HG03039 (cell line): ENCODE results near the gene STX11.
A peak's percentile ranks its signal among the peaks of the same experiment; 100 is the strongest.

Source experiments
- ATAC-seq: cut with Tn5 transposase; IDR thresholded peaks from one replicate; pipeline ENCODE4 v1.9.1; 2021; ENCODE audit warnings: mild to moderate bottlenecking, moderate library complexity; ENCODE audit not compliant: unreplicated experiment

The STX11 gene

GRCh38 chr6:144140867-144141266 is 9.4 kb upstream of the STX11 start:
- no peak for ATAC-seq

- no peak for ATAC-seq
These were observed 8.8 kb upstream of the STX11 start for GRCh38 chr6:144141470-144141869.

- ATAC-seq = no peak
These were observed 7.2 kb upstream of the STX11 start for GRCh38 chr6:144143106-144143505.

- no peak for ATAC-seq
These were observed 6.4 kb upstream of the STX11 start for GRCh38 chr6:144143878-144144277.

- no peak for ATAC-seq
These were observed 5.3 kb upstream of the STX11 start for GRCh38 chr6:144144996-144145395.

- no peak for ATAC-seq
These were observed 4.8 kb upstream of the STX11 start for GRCh38 chr6:144145541-144145940.

GRCh38 chr6:144148886-144149285 is 1.4 kb upstream of the STX11 start:
- no peak for ATAC-seq

- ATAC-seq = no peak
These were observed 791 bp upstream of the STX11 start for GRCh38 chr6:144149558-144149893.

GRCh38 chr6:144150710-144151657 is 667 bp downstream of the STX11 start:
- ATAC-seq = peak; percentile 44

GRCh38 chr6:144152334-144152900 is 2.1 kb downstream of the STX11 start:
- no peak for ATAC-seq

- no peak for ATAC-seq
These were observed 2.9 kb downstream of the STX11 start for GRCh38 chr6:144153260-144153659.

GRCh38 chr6:144153971-144154370 is 3.7 kb downstream of the STX11 start:
- no peak for ATAC-seq

GRCh38 chr6:144155529-144155928 is 5.2 kb downstream of the STX11 start:
- peak; percentile 51 for ATAC-seq

GRCh38 chr6:144156338-144156737 is 6.0 kb downstream of the STX11 start:
- no peak for ATAC-seq

GRCh38 chr6:144156991-144157390 is 6.7 kb downstream of the STX11 start:
- no peak for ATAC-seq

- ATAC-seq = no peak
These were observed 7.8 kb downstream of the STX11 start for GRCh38 chr6:144158133-144158532.

- no peak for ATAC-seq
These were observed 8.9 kb downstream of the STX11 start for GRCh38 chr6:144159223-144159622.

- no peak for ATAC-seq
These were observed 9.4 kb downstream of the STX11 start for GRCh38 chr6:144159742-144160141.

GRCh38 chr6:144160431-144161005 is 10.2 kb downstream of the STX11 start:
- no peak for ATAC-seq

- no peak for ATAC-seq
These were observed 11.7 kb downstream of the STX11 start for GRCh38 chr6:144161975-144162374.

GRCh38 chr6:144162977-144163376 is 12.7 kb downstream of the STX11 start:
- no peak for ATAC-seq

GRCh38 chr6:144165784-144166183 is 15.5 kb downstream of the STX11 start:
- ATAC-seq = no peak
